Transverse colon (tissue), 4 donors: Measurements from ENCODE around the gene EPS8.

Experiments
- EP300 ChIP-seq: sonication (generic); formaldehyde crosslinking; IDR thresholded peaks from one replicate; pipeline ENCODE4 v1.6.1; 2017; ENCODE audit warnings: antibody characterized with exemption, low read depth
- POLR2A ChIP-seq: fragments of 450-650 bp; IDR thresholded peaks from one replicate; pipeline ENCODE4 v1.6.1; 2016; ENCODE audit warnings: antibody characterized with exemption, mild to moderate bottlenecking, moderate library complexity
- POLR2AphosphoS5 ChIP-seq, 3 donors: sonication (generic); formaldehyde crosslinking; IDR thresholded peaks; one replicate each; pipeline ENCODE4 v1.6.1; 2016; ENCODE audit warnings: antibody characterized with exemption in 3 of 3
- TF ChIP-seq, protein P1 (sequence below), 5 experiments: fragments of 200-600 bp in 3 of 5; fragments of 450-650 bp in 2 of 5; sonication (generic) in 3 of 5; IDR thresholded peaks; 1 replicate in 2 of 5; 2 replicates in 3 of 5; pipeline ENCODE4 v1.5.1; 2016 to 2017; ENCODE audit warnings: antibody characterized with exemption in 5 of 5, inconsistent platforms in 3 of 5, mild to moderate bottlenecking in 2 of 5, moderate library complexity in 1 of 5

DNA sequence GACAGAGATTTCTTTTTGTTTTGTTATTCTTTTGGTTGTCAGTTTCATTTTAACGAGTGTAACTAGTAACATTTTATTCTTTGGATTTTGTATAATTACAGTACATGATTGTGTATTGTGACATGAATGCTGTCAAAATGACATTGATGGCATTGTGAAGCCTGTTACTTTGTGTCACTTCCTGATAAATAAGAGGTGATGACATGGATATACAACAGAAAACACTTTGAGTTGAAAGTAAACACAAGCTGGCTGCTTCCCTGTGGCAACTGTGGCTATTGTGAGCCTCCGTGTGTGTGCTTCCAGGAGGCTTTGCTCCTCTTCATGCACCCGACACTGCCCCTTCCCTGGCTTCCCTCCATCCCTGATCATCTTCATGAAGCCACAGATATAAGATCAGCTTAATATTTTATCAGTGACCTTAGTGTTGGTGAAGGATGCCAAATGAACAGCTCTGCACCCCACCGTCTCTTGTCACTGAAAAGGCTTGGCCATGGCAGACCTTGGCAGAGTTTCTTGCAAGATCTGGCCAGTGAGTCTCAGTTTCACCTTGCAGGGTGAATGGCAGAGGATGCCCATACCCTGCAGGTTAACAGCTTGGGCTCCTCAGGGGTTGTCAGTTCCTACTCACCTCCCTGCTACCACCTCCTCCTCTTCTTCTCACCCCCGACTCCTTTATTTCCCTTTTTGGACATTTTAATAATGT, 191.9 kb downstream of the EPS8 start:
- no peak for TF ChIP-seq POLR2A
- TF ChIP-seq, protein P1, sequence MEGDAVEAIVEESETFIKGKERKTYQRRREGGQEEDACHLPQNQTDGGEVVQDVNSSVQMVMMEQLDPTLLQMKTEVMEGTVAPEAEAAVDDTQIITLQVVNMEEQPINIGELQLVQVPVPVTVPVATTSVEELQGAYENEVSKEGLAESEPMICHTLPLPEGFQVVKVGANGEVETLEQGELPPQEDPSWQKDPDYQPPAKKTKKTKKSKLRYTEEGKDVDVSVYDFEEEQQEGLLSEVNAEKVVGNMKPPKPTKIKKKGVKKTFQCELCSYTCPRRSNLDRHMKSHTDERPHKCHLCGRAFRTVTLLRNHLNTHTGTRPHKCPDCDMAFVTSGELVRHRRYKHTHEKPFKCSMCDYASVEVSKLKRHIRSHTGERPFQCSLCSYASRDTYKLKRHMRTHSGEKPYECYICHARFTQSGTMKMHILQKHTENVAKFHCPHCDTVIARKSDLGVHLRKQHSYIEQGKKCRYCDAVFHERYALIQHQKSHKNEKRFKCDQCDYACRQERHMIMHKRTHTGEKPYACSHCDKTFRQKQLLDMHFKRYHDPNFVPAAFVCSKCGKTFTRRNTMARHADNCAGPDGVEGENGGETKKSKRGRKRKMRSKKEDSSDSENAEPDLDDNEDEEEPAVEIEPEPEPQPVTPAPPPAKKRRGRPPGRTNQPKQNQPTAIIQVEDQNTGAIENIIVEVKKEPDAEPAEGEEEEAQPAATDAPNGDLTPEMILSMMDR (IDR thresholded peaks at IDR 0.05): no peak
- no peak for TF ChIP-seq POLR2AphosphoS5 (IDR thresholded peaks at IDR 0.05)
- TF ChIP-seq EP300: no peak
